ENCODE data around the gene NGEF. TPM values are rescaled to one million over a fixed set of nuclear protein-coding genes. Genes with fewer than 3 reads are reported as not detected.

NGEF gene
- total RNA-seq, 1 donor from 2014 or later, result 0.16 TPM

DNA sequence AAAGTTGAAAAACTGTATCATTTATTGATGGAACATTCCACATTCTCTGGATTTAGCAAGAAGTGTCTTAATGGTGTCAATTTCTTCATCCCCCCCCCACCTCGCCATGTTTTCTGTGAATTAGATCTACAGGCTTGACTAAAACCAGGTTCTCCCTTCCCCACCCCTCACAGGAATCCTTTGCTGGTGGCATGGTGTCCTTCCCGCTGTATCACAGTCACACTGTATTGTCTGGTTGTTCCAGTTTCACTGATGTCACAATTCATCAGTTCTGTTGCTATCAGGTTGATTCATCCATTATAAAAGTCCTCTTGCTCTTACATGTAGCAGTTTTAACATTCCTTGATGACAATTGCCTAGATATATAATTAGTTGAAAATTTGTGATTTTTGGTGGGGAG, 149.1 kb downstream of the NGEF start:
- Mint-ChIP-seq H3K27ac (ENCODE audit: unreplicated experiment) (no peak overlapping the region), H3K27me3 (ENCODE audit: low read depth, unreplicated experiment) (no peaks in the 10 kb centered on the region), H3K36me3 (ENCODE audit: low read depth, unreplicated experiment) (peaks cover 10% of the 10 kb centered on the region), H3K4me1 (ENCODE audit: low read depth, unreplicated experiment) (peaks cover 13% of the 10 kb centered on the region), H3K9me3 (ENCODE audit: unreplicated experiment) (no peaks in the 10 kb centered on the region), H3K4me3 (ENCODE audit: unreplicated experiment) (no peak overlapping the region)
- Histone ChIP-seq H3K36me3 (ENCODE audit: insufficient read depth, low read length) (no peaks in the 10 kb centered on the region), H3K79me2 (ENCODE audit: insufficient read depth, low read length) (no peaks in the 10 kb centered on the region), H4K20me1 (ENCODE audit: insufficient read depth, low read length) (peaks cover 7% of the 10 kb centered on the region), H3K9ac (ENCODE audit: low read length) (no peak overlapping the region), H3K27me3 (ENCODE audit: insufficient read depth, low read length) (no peaks in the 10 kb centered on the region), H3K4me3 (ENCODE audit: insufficient read depth, low read depth, low read length) (no peak overlapping the region), H3K9me3 (ENCODE audit: insufficient read depth, low read depth, low read length) (no peaks in the 10 kb centered on the region), H3K4me2 (ENCODE audit: low read length) (no peak overlapping the region), H3K27ac (ENCODE audit: low read depth, low read length) (no peak overlapping the region), H2AFZ (ENCODE audit: low read depth, low read length) (no peak overlapping the region), H3K4me1 (ENCODE audit: insufficient read depth, low read length) (peaks cover 4% of the 10 kb centered on the region)
- DNase-seq (ENCODE audit: low read depth) (no peak), FAIRE-seq (no peak)
- TF ChIP-seq, protein P1, sequence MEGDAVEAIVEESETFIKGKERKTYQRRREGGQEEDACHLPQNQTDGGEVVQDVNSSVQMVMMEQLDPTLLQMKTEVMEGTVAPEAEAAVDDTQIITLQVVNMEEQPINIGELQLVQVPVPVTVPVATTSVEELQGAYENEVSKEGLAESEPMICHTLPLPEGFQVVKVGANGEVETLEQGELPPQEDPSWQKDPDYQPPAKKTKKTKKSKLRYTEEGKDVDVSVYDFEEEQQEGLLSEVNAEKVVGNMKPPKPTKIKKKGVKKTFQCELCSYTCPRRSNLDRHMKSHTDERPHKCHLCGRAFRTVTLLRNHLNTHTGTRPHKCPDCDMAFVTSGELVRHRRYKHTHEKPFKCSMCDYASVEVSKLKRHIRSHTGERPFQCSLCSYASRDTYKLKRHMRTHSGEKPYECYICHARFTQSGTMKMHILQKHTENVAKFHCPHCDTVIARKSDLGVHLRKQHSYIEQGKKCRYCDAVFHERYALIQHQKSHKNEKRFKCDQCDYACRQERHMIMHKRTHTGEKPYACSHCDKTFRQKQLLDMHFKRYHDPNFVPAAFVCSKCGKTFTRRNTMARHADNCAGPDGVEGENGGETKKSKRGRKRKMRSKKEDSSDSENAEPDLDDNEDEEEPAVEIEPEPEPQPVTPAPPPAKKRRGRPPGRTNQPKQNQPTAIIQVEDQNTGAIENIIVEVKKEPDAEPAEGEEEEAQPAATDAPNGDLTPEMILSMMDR (IDR thresholded peaks at IDR 0.05; ENCODE audit: insufficient read depth, low read depth, low read length), result no peak
- TF ChIP-seq EZH2 (IDR thresholded peaks at IDR 0.05; ENCODE audit: insufficient read depth, low read length), result no peak

DNA sequence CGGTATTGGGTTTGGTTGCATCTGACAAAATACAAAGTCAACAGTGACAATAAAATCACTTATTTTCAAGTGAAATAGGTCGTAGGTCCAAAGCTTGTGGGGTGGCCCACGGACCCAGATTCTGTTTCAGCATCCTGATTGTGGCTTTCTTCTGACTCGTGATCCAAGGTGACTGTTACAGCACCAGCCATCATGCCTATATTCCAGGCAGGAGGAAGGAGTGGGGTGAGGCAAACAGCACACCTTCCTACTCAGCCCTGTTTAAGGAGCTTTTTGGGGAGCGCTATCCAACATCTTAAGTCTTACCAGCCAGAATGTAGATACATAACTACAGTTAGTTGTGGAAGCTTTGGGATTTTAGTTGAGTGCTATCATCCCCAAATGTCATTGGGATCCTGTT, 151.7 kb downstream of the NGEF start:
- TF ChIP-seq EZH2 (IDR thresholded peaks at IDR 0.05; ENCODE audit: insufficient read depth, low read length), result no peak
- TF ChIP-seq, protein P1 (IDR thresholded peaks at IDR 0.05; ENCODE audit: insufficient read depth, low read depth, low read length), result no peak
- Histone ChIP-seq H3K9me3 (ENCODE audit: insufficient read depth, low read depth, low read length) (no peaks in the 10 kb centered on the region), H3K9ac (ENCODE audit: low read length) (no peak overlapping the region), H2AFZ (ENCODE audit: low read depth, low read length) (no peak overlapping the region), H3K4me3 (ENCODE audit: insufficient read depth, low read depth, low read length) (no peak overlapping the region), H3K4me2 (ENCODE audit: low read length) (no peak overlapping the region), H3K27ac (ENCODE audit: low read depth, low read length) (no peak overlapping the region), H3K4me1 (ENCODE audit: insufficient read depth, low read length) (peaks cover 4% of the 10 kb centered on the region), H3K79me2 (ENCODE audit: insufficient read depth, low read length) (no peaks in the 10 kb centered on the region), H3K36me3 (ENCODE audit: insufficient read depth, low read length) (peaks cover 8% of the 10 kb centered on the region), H3K27me3 (ENCODE audit: insufficient read depth, low read length) (no peaks in the 10 kb centered on the region), H4K20me1 (ENCODE audit: insufficient read depth, low read length) (peaks cover 7% of the 10 kb centered on the region)
- Mint-ChIP-seq H3K4me3 (ENCODE audit: unreplicated experiment) (no peak overlapping the region), H3K4me1 (ENCODE audit: low read depth, unreplicated experiment) (peaks cover 25% of the 10 kb centered on the region), H3K9me3 (ENCODE audit: unreplicated experiment) (peaks cover 3% of the 10 kb centered on the region), H3K36me3 (ENCODE audit: low read depth, unreplicated experiment) (peaks cover 24% of the 10 kb centered on the region), H3K27ac (ENCODE audit: unreplicated experiment) (no peak overlapping the region), H3K27me3 (ENCODE audit: low read depth, unreplicated experiment) (no peaks in the 10 kb centered on the region)
- FAIRE-seq, result no peak
- DNase-seq (ENCODE audit: low read depth), result no peak

- Histone ChIP-seq H3K27ac (ENCODE audit: low read depth, low read length) (no peak overlapping the region), H3K9ac (ENCODE audit: low read length) (no peak overlapping the region), H2AFZ (ENCODE audit: low read depth, low read length) (no peak overlapping the region), H3K4me1 (ENCODE audit: insufficient read depth, low read length) (peaks cover 4% of the 10 kb centered on the region), H3K36me3 (ENCODE audit: insufficient read depth, low read length) (peaks cover 8% of the 10 kb centered on the region), H3K4me2 (ENCODE audit: low read length) (no peak overlapping the region), H3K4me3 (ENCODE audit: insufficient read depth, low read depth, low read length) (no peak overlapping the region), H3K79me2 (ENCODE audit: insufficient read depth, low read length) (no peaks in the 10 kb centered on the region), H4K20me1 (ENCODE audit: insufficient read depth, low read length) (peaks cover 7% of the 10 kb centered on the region), H3K9me3 (ENCODE audit: insufficient read depth, low read depth, low read length) (no peaks in the 10 kb centered on the region), H3K27me3 (ENCODE audit: insufficient read depth, low read length) (no peaks in the 10 kb centered on the region)
- peaks cover 3% of the 10 kb centered on the region for H3K9me3 Mint-ChIP-seq (ENCODE audit: unreplicated experiment)
- peak overlapping the region; percentile 6 for H3K27ac Mint-ChIP-seq (ENCODE audit: unreplicated experiment)
- DNase-seq (ENCODE audit: low read depth) (peak; percentile 41), FAIRE-seq (no peak)
- H3K36me3 Mint-ChIP-seq (ENCODE audit: low read depth, unreplicated experiment), result peaks cover 26% of the 10 kb centered on the region
- no peaks in the 10 kb centered on the region for H3K27me3 Mint-ChIP-seq (ENCODE audit: low read depth, unreplicated experiment)
- H3K4me3 Mint-ChIP-seq (ENCODE audit: unreplicated experiment), result no peak overlapping the region
- TF ChIP-seq, protein P1 (IDR thresholded peaks at IDR 0.05; ENCODE audit: insufficient read depth, low read depth, low read length), result no peak
- TF ChIP-seq EZH2 (IDR thresholded peaks at IDR 0.05; ENCODE audit: insufficient read depth, low read length), result no peak
- H3K4me1 Mint-ChIP-seq (ENCODE audit: low read depth, unreplicated experiment), result peaks cover 28% of the 10 kb centered on the region
Measured at GRCh38 chr2:232860593-232861241, 152.3 kb downstream of the NGEF start.
